ENCODE results near the gene MAT1A. TPM values are rescaled to one million over a fixed set of nuclear protein-coding genes. Genes with fewer than 3 reads are reported as not detected.

MAT1A gene
- total RNA-seq, 1 donor from 2014 or later, result not detected

DNA sequence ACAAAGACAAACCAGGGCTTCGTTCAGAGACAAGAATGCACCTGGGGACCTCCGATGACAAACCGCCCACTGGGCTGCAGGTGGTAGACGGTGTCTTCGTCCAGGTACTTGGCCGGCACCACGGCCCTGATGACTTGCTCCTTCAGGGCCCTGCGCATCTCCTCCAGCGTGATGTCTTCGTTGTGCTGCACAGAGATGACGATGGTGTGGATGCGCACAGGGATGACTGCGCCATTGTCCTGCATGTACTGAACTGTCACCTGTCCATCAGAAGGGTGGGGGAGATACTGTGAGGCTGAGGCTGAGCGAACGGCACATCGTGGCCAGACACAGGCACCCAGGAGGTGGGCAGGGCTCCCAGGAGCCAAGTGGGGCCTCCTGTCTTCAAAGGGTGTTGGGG is 13.1 kb downstream of the MAT1A start:
- Histone ChIP-seq H3K4me1 (ENCODE audit: control insufficient read depth in 3 of 3, insufficient read depth in 3 of 3, low read length in 3 of 3) (peaks cover 0 to 5% (median 0%) of the 10 kb centered on the region in 3 donors), H3K36me3 (ENCODE audit: control insufficient read depth in 3 of 3, insufficient read depth in 3 of 3, low read length in 3 of 3) (no peaks in the 10 kb centered on the region), H3K9me3 (ENCODE audit: control insufficient read depth in 3 of 3, low read length in 3 of 3) (no peaks in the 10 kb centered on the region), H3K4me3 (ENCODE audit: low read length in 3 of 3) (no peak overlapping the region), H3K27me3 (ENCODE audit: control insufficient read depth in 3 of 3, insufficient read depth in 3 of 3, low read length in 3 of 3) (peaks cover 0 to 3% (median 0%) of the 10 kb centered on the region in 3 donors), H3K27ac (ENCODE audit: low read depth, low read length) (no peak overlapping the region), H3K9ac (ENCODE audit: low read depth in 1 of 3, low read length in 3 of 3) (no peak overlapping the region)

DNA sequence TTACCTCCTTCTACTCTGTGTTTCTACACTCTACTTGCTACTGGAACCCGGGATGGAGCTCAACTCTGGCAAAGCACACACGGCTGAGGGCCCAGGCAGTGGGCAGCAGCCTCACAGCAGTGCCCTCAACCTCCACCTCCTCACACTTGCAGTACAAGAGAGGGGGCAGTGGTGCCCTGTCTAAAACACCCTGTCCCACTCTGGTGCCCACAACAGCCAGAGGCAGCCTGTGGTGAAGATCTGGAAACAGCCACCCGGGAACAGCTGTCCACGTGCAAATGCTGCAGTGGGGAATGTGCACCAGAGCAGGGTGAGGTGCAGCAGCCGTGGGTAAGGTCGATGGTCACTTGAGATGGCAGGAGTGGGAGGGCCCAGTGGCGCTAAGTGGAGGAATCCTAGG is 13.7 kb downstream of the MAT1A start:
- Histone ChIP-seq H3K4me3 (ENCODE audit: low read length in 3 of 3) (no peak overlapping the region), H3K36me3 (ENCODE audit: control insufficient read depth in 3 of 3, insufficient read depth in 3 of 3, low read length in 3 of 3) (no peaks in the 10 kb centered on the region), H3K9ac (ENCODE audit: low read depth in 1 of 3, low read length in 3 of 3) (no peak overlapping the region), H3K27me3 (ENCODE audit: control insufficient read depth in 3 of 3, insufficient read depth in 3 of 3, low read length in 3 of 3) (peaks cover 0 to 3% (median 0%) of the 10 kb centered on the region in 3 donors), H3K9me3 (ENCODE audit: control insufficient read depth in 3 of 3, low read length in 3 of 3) (no peaks in the 10 kb centered on the region), H3K4me1 (ENCODE audit: control insufficient read depth in 3 of 3, insufficient read depth in 3 of 3, low read length in 3 of 3) (peaks cover 0 to 5% (median 0%) of the 10 kb centered on the region in 3 donors), H3K27ac (ENCODE audit: low read depth, low read length) (no peak overlapping the region)

DNA sequence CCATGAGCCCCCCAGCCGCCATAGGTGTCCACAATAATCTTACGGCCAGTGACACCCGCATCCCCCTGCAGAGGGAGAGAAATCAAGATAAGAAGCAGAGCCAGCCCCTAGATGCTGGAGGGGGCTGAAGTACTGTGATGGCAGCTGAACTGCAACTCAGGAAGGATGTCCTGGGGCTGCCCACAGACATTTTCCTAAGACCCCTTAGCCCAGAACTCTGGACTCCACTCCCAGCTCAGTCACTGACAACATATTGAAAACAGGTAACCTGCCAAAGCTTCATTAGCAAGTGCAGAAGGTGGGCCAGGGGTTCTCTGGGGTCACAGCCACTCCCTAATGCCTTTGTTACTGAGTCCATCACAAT is 14.3 kb downstream of the MAT1A start:
- peaks cover 0 to 5% (median 0%) of the 10 kb centered on the region in 3 donors for H3K4me1 ChIP-seq (ENCODE audit: control insufficient read depth in 3 of 3, insufficient read depth in 3 of 3, low read length in 3 of 3)
- no peak overlapping the region for H3K4me3 ChIP-seq (ENCODE audit: low read length in 3 of 3)
- no peak overlapping the region for H3K9ac ChIP-seq (ENCODE audit: low read depth in 1 of 3, low read length in 3 of 3)
- H3K9me3 ChIP-seq (ENCODE audit: control insufficient read depth in 3 of 3, low read length in 3 of 3), result no peaks in the 10 kb centered on the region
- H3K27ac ChIP-seq (ENCODE audit: low read depth, low read length), result no peak overlapping the region
- H3K36me3 ChIP-seq (ENCODE audit: control insufficient read depth in 3 of 3, insufficient read depth in 3 of 3, low read length in 3 of 3), result no peaks in the 10 kb centered on the region
- H3K27me3 ChIP-seq (ENCODE audit: control insufficient read depth in 3 of 3, insufficient read depth in 3 of 3, low read length in 3 of 3), result peaks cover 0 to 3% (median 0%) of the 10 kb centered on the region in 3 donors

DNA sequence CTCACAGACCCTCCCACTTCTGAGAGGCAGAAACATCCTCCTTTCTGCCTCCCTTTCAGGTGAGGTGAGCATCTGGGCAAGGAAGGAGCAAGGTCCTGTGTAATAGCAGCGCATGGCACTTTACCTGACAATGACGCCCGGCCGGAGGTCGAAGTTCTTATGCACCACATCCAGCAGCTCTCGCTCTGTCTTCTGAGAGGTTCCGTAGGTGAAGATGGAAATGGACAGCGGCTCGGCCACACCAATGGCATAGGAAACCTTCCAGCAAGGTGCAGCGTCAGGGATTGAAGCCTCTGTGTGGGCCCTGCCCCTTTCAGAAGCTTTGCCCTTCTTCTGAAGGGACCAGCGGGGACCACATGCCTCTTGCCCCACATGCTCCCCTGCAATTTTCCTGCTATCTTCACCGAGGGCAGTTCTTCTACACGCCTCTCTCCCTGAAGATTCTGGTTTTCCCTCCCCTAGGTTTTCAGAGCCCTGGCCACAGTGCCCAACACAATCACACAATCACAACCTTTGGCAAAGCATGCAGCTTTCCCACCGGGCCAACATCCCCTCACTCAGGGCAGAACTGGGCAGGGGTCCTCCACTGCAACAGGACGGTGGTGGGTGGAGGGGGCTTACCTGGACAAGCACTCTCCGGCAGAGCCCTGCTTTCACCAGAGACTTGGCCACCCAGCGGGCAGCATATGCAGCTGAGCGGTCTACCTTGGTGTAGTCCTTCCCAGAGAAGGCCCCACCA is 14.9 kb downstream of the MAT1A start:
- no peak overlapping the region for H3K27ac ChIP-seq (ENCODE audit: low read depth, low read length)
- peaks cover 0 to 3% (median 0%) of the 10 kb centered on the region in 3 donors for H3K27me3 ChIP-seq (ENCODE audit: control insufficient read depth in 3 of 3, insufficient read depth in 3 of 3, low read length in 3 of 3)
- no peaks in the 10 kb centered on the region for H3K9me3 ChIP-seq (ENCODE audit: control insufficient read depth in 3 of 3, low read length in 3 of 3)
- no peak overlapping the region for H3K9ac ChIP-seq (ENCODE audit: low read depth in 1 of 3, low read length in 3 of 3)
- no peaks in the 10 kb centered on the region for H3K36me3 ChIP-seq (ENCODE audit: control insufficient read depth in 3 of 3, insufficient read depth in 3 of 3, low read length in 3 of 3)
- H3K4me3 ChIP-seq (ENCODE audit: low read length in 3 of 3), result no peak overlapping the region
- H3K4me1 ChIP-seq (ENCODE audit: control insufficient read depth in 3 of 3, insufficient read depth in 3 of 3, low read length in 3 of 3), result peaks cover 0 to 5% (median 0%) of the 10 kb centered on the region in 3 donors

DNA sequence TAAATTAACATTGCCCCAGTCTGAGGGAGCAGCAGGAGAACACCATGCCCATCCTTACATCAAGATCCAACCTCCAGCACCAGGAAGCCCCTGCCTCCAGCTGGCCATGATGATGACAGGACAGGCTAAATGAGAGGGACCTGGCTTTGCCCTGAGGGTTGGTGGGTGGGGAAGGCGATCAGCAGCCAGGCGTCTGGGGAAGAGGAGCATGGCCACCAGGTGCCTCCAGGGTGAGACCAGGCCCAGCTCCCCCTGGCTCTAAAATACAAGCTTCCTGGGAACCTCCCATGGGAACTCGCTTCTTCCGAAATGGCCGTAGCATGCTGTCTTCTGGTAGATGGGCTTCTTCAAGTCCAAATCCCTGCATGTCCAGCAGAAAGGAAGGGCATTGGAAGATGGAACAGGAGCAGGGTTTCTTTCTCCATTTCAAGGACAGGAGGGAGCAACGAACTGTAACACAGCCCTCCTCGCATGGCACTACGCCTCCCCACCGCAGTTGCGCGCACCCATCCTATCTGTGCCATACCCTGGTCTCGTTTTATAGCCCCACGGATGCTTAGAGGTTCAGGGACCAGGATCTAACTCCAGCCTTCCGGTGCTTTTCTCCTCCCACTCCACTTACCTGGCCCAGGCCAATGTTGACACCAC is 15.8 kb downstream of the MAT1A start:
- Histone ChIP-seq H3K36me3 (ENCODE audit: control insufficient read depth in 3 of 3, insufficient read depth in 3 of 3, low read length in 3 of 3) (no peaks in the 10 kb centered on the region), H3K9me3 (ENCODE audit: control insufficient read depth in 3 of 3, low read length in 3 of 3) (no peaks in the 10 kb centered on the region), H3K4me1 (ENCODE audit: control insufficient read depth in 3 of 3, insufficient read depth in 3 of 3, low read length in 3 of 3) (peaks cover 0 to 8% (median 0%) of the 10 kb centered on the region in 3 donors), H3K9ac (ENCODE audit: low read depth in 1 of 3, low read length in 3 of 3) (no peak overlapping the region), H3K4me3 (ENCODE audit: low read length in 3 of 3) (no peak overlapping the region), H3K27me3 (ENCODE audit: control insufficient read depth in 3 of 3, insufficient read depth in 3 of 3, low read length in 3 of 3) (peaks cover 0 to 3% (median 0%) of the 10 kb centered on the region in 3 donors), H3K27ac (ENCODE audit: low read depth, low read length) (no peak overlapping the region)

DNA sequence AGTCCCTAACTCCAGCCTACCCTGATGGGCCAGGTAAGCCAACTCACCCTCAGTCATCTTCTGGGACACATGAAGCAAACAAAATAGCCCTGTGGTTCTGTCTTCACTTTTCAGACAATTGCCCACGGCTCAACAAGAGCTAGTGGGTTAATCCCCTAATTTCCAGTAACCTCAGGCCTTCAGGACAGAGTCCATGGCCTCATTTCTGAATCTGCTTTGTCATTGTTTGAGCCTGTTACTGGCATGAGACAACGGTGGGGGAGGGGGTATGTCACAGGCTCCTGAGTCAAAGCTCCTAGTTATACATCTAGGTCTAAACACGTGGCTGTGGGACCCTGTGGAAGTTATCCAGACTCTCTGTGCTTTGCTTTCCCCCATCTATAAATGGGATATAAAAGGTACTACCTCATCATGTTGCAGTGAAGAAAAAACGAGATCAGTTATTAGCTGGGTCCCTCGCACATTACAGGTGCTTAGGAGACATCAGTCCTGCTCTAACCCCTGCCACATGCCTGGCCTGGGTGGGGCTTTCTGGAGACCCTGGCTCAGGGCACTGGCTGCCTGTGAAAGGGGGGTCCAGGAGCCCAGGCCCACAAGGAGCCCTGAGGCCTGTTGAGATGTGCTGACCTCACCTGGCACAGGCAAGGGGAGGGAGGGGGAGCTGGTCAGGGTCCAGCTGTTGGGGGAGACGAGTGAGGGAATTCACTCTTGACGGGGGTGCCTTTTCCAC is 16.5 kb downstream of the MAT1A start:
- H3K27ac ChIP-seq (ENCODE audit: low read depth, low read length), result no peak overlapping the region
- H3K9me3 ChIP-seq (ENCODE audit: control insufficient read depth in 3 of 3, low read length in 3 of 3), result no peaks in the 10 kb centered on the region

DNA sequence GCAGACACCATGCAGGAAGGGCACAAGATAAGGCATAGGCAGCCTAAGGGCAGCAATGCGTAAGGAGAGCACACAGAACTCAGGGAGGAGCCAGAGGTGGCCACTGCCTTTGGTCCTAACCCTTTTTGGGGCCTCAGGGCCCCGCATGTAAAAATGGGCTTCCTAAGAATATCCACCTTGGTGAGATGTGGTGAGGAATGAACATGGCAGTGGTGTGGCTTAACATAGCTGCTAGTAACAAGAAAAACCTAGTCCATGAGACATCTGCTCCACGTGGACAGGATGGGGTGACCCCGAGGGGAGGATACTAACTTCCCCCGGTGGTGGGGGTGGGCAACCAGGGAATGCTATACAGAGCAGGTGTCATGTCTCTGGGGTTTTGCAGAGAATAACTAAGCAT is 18.0 kb downstream of the MAT1A start:
- H3K9me3 ChIP-seq (ENCODE audit: control insufficient read depth in 3 of 3, low read length in 3 of 3), result no peaks in the 10 kb centered on the region
- no peaks in the 10 kb centered on the region for H3K36me3 ChIP-seq (ENCODE audit: control insufficient read depth in 3 of 3, insufficient read depth in 3 of 3, low read length in 3 of 3)
- H3K9ac ChIP-seq (ENCODE audit: low read depth in 1 of 3, low read length in 3 of 3), result no peak overlapping the region
- H3K27ac ChIP-seq (ENCODE audit: low read depth, low read length), result no peak overlapping the region
- H3K4me3 ChIP-seq (ENCODE audit: low read length in 3 of 3), result no peak overlapping the region
- peaks cover 0 to 8% (median 0%) of the 10 kb centered on the region in 3 donors for H3K4me1 ChIP-seq (ENCODE audit: control insufficient read depth in 3 of 3, insufficient read depth in 3 of 3, low read length in 3 of 3)
- H3K27me3 ChIP-seq (ENCODE audit: control insufficient read depth in 3 of 3, insufficient read depth in 3 of 3, low read length in 3 of 3), result no peaks in the 10 kb centered on the region

More for the DNA sequence above, 16.5 kb downstream of the MAT1A start:
- Histone ChIP-seq H3K9ac (ENCODE audit: low read depth in 1 of 3, low read length in 3 of 3) (no peak overlapping the region), H3K4me3 (ENCODE audit: low read length in 3 of 3) (no peak overlapping the region), H3K36me3 (ENCODE audit: control insufficient read depth in 3 of 3, insufficient read depth in 3 of 3, low read length in 3 of 3) (no peaks in the 10 kb centered on the region), H3K27me3 (ENCODE audit: control insufficient read depth in 3 of 3, insufficient read depth in 3 of 3, low read length in 3 of 3) (peaks cover 0 to 3% (median 0%) of the 10 kb centered on the region in 3 donors), H3K4me1 (ENCODE audit: control insufficient read depth in 3 of 3, insufficient read depth in 3 of 3, low read length in 3 of 3) (peaks cover 0 to 8% (median 0%) of the 10 kb centered on the region in 3 donors)

DNA sequence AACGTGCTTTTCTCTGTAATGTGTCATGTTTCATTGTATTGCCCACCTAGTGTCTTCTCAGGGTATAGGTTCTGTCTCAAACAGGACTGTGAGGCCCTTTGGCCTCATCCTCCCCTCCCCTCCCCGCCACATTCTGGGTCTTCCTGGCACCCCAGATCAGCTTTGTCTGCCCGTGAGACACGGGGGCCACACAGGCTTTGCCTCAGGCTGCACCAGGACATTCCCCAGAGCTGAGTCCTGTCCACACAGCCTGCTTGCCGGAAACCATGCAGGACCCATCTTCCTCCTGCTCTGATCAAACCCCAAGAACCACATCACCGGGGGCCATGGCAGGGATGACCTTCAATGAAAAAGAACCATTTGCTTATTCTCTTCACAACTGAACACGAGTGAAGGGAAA is 18.6 kb downstream of the MAT1A start:
- Histone ChIP-seq H3K4me1 (ENCODE audit: control insufficient read depth in 3 of 3, insufficient read depth in 3 of 3, low read length in 3 of 3) (peaks cover 0 to 8% (median 0%) of the 10 kb centered on the region in 3 donors), H3K36me3 (ENCODE audit: control insufficient read depth in 3 of 3, insufficient read depth in 3 of 3, low read length in 3 of 3) (no peaks in the 10 kb centered on the region), H3K9ac (ENCODE audit: low read depth in 1 of 3, low read length in 3 of 3) (no peak overlapping the region), H3K27ac (ENCODE audit: low read depth, low read length) (no peak overlapping the region), H3K4me3 (ENCODE audit: low read length in 3 of 3) (no peak overlapping the region), H3K27me3 (ENCODE audit: control insufficient read depth in 3 of 3, insufficient read depth in 3 of 3, low read length in 3 of 3) (no peaks in the 10 kb centered on the region), H3K9me3 (ENCODE audit: control insufficient read depth in 3 of 3, low read length in 3 of 3) (no peaks in the 10 kb centered on the region)

DNA sequence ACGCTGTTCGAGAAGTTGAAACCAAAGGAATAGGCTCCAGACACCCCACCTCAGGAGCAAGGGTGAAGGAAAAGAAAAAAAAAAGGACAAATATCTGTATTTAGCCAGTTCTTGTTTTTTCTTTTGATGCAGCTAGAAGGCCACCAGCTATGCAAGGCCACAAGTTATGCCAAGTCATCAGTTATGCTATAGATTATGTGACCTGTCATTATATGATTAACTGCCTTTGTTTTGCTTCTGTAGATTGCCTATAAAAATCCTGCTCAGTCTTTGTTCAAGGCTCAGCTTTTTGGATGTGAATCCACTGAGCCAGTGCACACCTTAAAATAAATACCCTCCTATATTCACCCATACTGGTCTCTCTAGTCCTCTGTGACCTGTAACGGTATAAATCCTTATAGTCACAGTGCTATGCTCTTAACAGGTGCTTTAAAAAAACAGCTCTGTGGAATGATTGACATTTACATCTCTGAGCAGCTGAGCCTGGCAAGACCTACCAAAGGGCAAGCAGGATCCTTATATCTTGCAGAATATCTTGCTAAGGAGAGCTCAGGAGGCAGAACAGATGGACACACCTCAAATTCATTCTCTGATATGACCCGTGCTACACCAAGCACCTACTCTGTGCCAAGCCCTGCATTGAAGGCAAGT is 20.4 kb downstream of the MAT1A start:
- peaks cover 0 to 8% (median 0%) of the 10 kb centered on the region in 3 donors for H3K4me1 ChIP-seq (ENCODE audit: control insufficient read depth in 3 of 3, insufficient read depth in 3 of 3, low read length in 3 of 3)
- no peak overlapping the region for H3K4me3 ChIP-seq (ENCODE audit: low read length in 3 of 3)
- H3K27me3 ChIP-seq (ENCODE audit: control insufficient read depth in 3 of 3, insufficient read depth in 3 of 3, low read length in 3 of 3), result no peaks in the 10 kb centered on the region
- H3K9ac ChIP-seq (ENCODE audit: low read depth in 1 of 3, low read length in 3 of 3), result peak overlapping the region in 1 of 3 donors; percentile 40
- H3K36me3 ChIP-seq (ENCODE audit: control insufficient read depth in 3 of 3, insufficient read depth in 3 of 3, low read length in 3 of 3), result no peaks in the 10 kb centered on the region
- no peaks in the 10 kb centered on the region for H3K9me3 ChIP-seq (ENCODE audit: control insufficient read depth in 3 of 3, low read length in 3 of 3)
- no peak overlapping the region for H3K27ac ChIP-seq (ENCODE audit: low read depth, low read length)
